Suprapubic skin (tissue), 4 donors: ENCODE results near the gene DUOXA1. TPM values are rescaled to one million over a fixed set of nuclear protein-coding genes. Genes with fewer than 3 reads are reported as not detected.
"Not testable (repeated sequence)": the region's sequence is repeated elsewhere in the genome, so short reads cannot be mapped to it uniquely, and the experiment has no call there.

ENCODE experiments used
- DNase-seq, 2 donors: peaks; one replicate each; pipeline ENCODE4 v3.0.0-alpha.2; 2019; ENCODE audit warnings: low spot score in 2 of 2
- H3K27ac ChIP-seq: fragments of 200-600 bp; sonication (generic); one replicate; pipeline ENCODE4 v1.5.1; 2019
- H3K27me3 ChIP-seq: fragments of 200-600 bp; sonication (generic); one replicate; pipeline ENCODE4 v1.5.1; 2019
- H3K36me3 ChIP-seq: fragments of 200-600 bp; sonication (generic); one replicate; pipeline ENCODE4 v1.5.1; 2019
- H3K4me1 ChIP-seq: fragments of 200-600 bp; sonication (generic); one replicate; pipeline ENCODE4 v1.5.1; 2019
- H3K4me3 ChIP-seq: fragments of 200-600 bp; sonication (generic); one replicate; pipeline ENCODE4 v1.5.1; 2019; ENCODE audit warnings: mild to moderate bottlenecking
- H3K9me3 ChIP-seq: fragments of 200-600 bp; sonication (generic); one replicate; pipeline ENCODE4 v1.5.1; 2019
- CTCF ChIP-seq, 2 donors: fragments of 200-600 bp in 1 of 2; fragments of 450-650 bp in 1 of 2; sonication (generic) in 1 of 2; IDR thresholded peaks; one replicate each; pipeline ENCODE4 v1.5.1; 2016 to 2019; ENCODE audit warnings: antibody characterized with exemption in 2 of 2, mild to moderate bottlenecking in 1 of 2, moderate library complexity in 1 of 2
- EP300 ChIP-seq: sonication (generic); formaldehyde crosslinking; IDR thresholded peaks from one replicate; pipeline ENCODE4 v1.6.1; 2017; ENCODE audit warnings: antibody characterized with exemption
- POLR2A ChIP-seq, 2 donors: fragments of 450-650 bp; IDR thresholded peaks; one replicate each; pipeline ENCODE4 v1.6.1; 2017; ENCODE audit warnings: antibody characterized with exemption in 2 of 2, mild to moderate bottlenecking in 2 of 2, moderate library complexity in 2 of 2
- POLR2AphosphoS5 ChIP-seq, 3 donors: sonication (generic); formaldehyde crosslinking; IDR thresholded peaks; one replicate each; pipeline ENCODE4 v1.6.1; 2017; ENCODE audit warnings: antibody characterized with exemption in 3 of 3
- WGBS: methylation state at CpG from one replicate; pipeline ENCODE4 v1.1.5; 2018; 5-methylcytosine and 5-hydroxymethylcytosine counted together
- total RNA-seq, 4 donors: library from RNA; depleted of rRNA; stranded (reverse); fragments of >200 nt; gene quantifications; one replicate each; pipeline ENCODE4 v1.1.0, GENCODE V29; 2016

The DUOXA1 gene
- total RNA-seq, 4 donors from 2014 or later: 65.6 to 178 (median 89.6) TPM

- Histone ChIP-seq H3K4me3 (no peak overlapping the region), H3K4me1 (no peaks in the 10 kb centered on the region), H3K36me3 (no peaks in the 10 kb centered on the region), H3K27ac (no peak overlapping the region), H3K27me3 (no peaks in the 10 kb centered on the region), H3K9me3 (no peaks in the 10 kb centered on the region)
- TF ChIP-seq POLR2A (IDR thresholded peaks at IDR 0.05): no peak
- TF ChIP-seq CTCF (IDR thresholded peaks at IDR 0.05): no peak
- DNase-seq: no peak
- WGBS: 74% methylated on average over 3 of the region's 3 CpGs
Measured at GRCh38 chr15:45089712-45090373, 39.8 kb downstream of the DUOXA1 start.

GRCh38 chr15:45088801-45089711 lies 40.6 kb downstream of the DUOXA1 start:
- Histone ChIP-seq H3K36me3 (no peaks in the 10 kb centered on the region), H3K4me1 (no peaks in the 10 kb centered on the region), H3K27ac (no peak overlapping the region), H3K27me3 (no peaks in the 10 kb centered on the region), H3K9me3 (no peaks in the 10 kb centered on the region), H3K4me3 (no peak overlapping the region)
- no peak for TF ChIP-seq EP300
- no peak for TF ChIP-seq POLR2A (IDR thresholded peaks at IDR 0.05)
- no peak for TF ChIP-seq POLR2AphosphoS5 (IDR thresholded peaks at IDR 0.05)
- no peak for TF ChIP-seq CTCF (IDR thresholded peaks at IDR 0.05)
- no peak for DNase-seq
- WGBS: 82% methylated on average over 10 of the region's 10 CpGs

- peaks cover 5% of the 10 kb centered on the region for H3K4me1 ChIP-seq
- H3K4me3 ChIP-seq: no peak overlapping the region
- no peak for TF ChIP-seq POLR2AphosphoS5 (IDR thresholded peaks at IDR 0.05)
- TF ChIP-seq CTCF (IDR thresholded peaks at IDR 0.05): no peak
- no peak for TF ChIP-seq EP300
- no peak for TF ChIP-seq POLR2A (IDR thresholded peaks at IDR 0.05)
- H3K36me3 ChIP-seq: no peaks in the 10 kb centered on the region
- no peak for DNase-seq
- 100% methylated on average over 1 of the region's 1 CpG for WGBS
- H3K27me3 ChIP-seq: no peaks in the 10 kb centered on the region
- no peaks in the 10 kb centered on the region for H3K9me3 ChIP-seq
- H3K27ac ChIP-seq: no peak overlapping the region
Measured at GRCh38 chr15:45087513-45087912, 42.2 kb downstream of the DUOXA1 start.

GRCh38 chr15:45084163-45084562 lies 45.5 kb downstream of the DUOXA1 start:
- WGBS: 72% methylated on average over 3 of the region's 3 CpGs
- H3K4me1 ChIP-seq: peaks cover 5% of the 10 kb centered on the region
- H3K9me3 ChIP-seq: no peaks in the 10 kb centered on the region
- H3K4me3 ChIP-seq: no peak overlapping the region
- DNase-seq: no peak
- H3K36me3 ChIP-seq: no peaks in the 10 kb centered on the region
- no peaks in the 10 kb centered on the region for H3K27me3 ChIP-seq
- no peak overlapping the region for H3K27ac ChIP-seq
- no peak for TF ChIP-seq EP300

- H3K27me3 ChIP-seq: no peaks in the 10 kb centered on the region
- H3K4me1 ChIP-seq: peaks cover 5% of the 10 kb centered on the region
- DNase-seq: no peak
- TF ChIP-seq POLR2A (IDR thresholded peaks at IDR 0.05): no peak
- no peak for TF ChIP-seq CTCF (IDR thresholded peaks at IDR 0.05)
- no peak for TF ChIP-seq POLR2AphosphoS5 (IDR thresholded peaks at IDR 0.05)
- TF ChIP-seq EP300: no peak
- H3K36me3 ChIP-seq: no peaks in the 10 kb centered on the region
- no peak overlapping the region for H3K27ac ChIP-seq
- H3K9me3 ChIP-seq: no peaks in the 10 kb centered on the region
- H3K4me3 ChIP-seq: no peak overlapping the region
Measured at GRCh38 chr15:45083223-45083622, 46.5 kb downstream of the DUOXA1 start.

- H3K27ac ChIP-seq: not testable (repeated sequence)
Measured at GRCh38 chr15:45082412-45082811, 47.3 kb downstream of the DUOXA1 start.

GRCh38 chr15:45080593-45080992 lies 49.1 kb downstream of the DUOXA1 start:
- H3K36me3 ChIP-seq, DNase-seq, H3K27ac ChIP-seq, H3K4me1 ChIP-seq, H3K4me3 ChIP-seq, H3K27me3 ChIP-seq, H3K9me3 ChIP-seq: not testable (repeated sequence)
- 80% methylated on average over 1 of the region's 3 CpGs for WGBS

More at GRCh38 chr15:45082412-45082811, 47.3 kb downstream of the DUOXA1 start:
- H3K4me1 ChIP-seq, H3K36me3 ChIP-seq, H3K27me3 ChIP-seq, H3K4me3 ChIP-seq, DNase-seq, H3K9me3 ChIP-seq: not testable (repeated sequence)
- 89% methylated on average over 10 of the region's 10 CpGs for WGBS

GRCh38 chr15:45079628-45080246 lies 49.9 kb downstream of the DUOXA1 start:
- H3K27ac ChIP-seq, H3K4me3 ChIP-seq, H3K9me3 ChIP-seq, DNase-seq, H3K36me3 ChIP-seq, H3K4me1 ChIP-seq, H3K27me3 ChIP-seq: not testable (repeated sequence)
- 91% methylated on average over 4 of the region's 5 CpGs for WGBS

GRCh38 chr15:45079201-45079600 lies 50.5 kb downstream of the DUOXA1 start:
- H3K9me3 ChIP-seq, H3K36me3 ChIP-seq, H3K4me3 ChIP-seq, DNase-seq, H3K4me1 ChIP-seq, H3K27me3 ChIP-seq, H3K27ac ChIP-seq: not testable (repeated sequence)
- 79% methylated on average over 5 of the region's 5 CpGs for WGBS
